Large intestine (tissue), 3 donors: ENCODE results near the gene USP20. TPM values are rescaled to one million over a fixed set of nuclear protein-coding genes. Genes with fewer than 3 reads are reported as not detected.

Experiments used
- DNase-seq, 2 donors: peaks; one replicate each; pipeline versions ENCODE4 v3.0.0 to v3.0.0-alpha.2; 2013
- H3K27ac ChIP-seq: one replicate; pipeline ENCODE4 v1.5.1; 2013; ENCODE audit warnings: low read length
- H3K27me3 ChIP-seq: 2 replicates; pipeline ENCODE4 v1.6.1; 2013; ENCODE audit warnings: low read length; ENCODE audit not compliant: control insufficient read depth, insufficient read depth
- H3K36me3 ChIP-seq: 2 replicates; pipeline ENCODE4 v1.6.1; 2013; ENCODE audit warnings: low read length; ENCODE audit not compliant: control insufficient read depth, insufficient read depth
- H3K4me1 ChIP-seq: one replicate; pipeline ENCODE4 v1.6.1; 2013; ENCODE audit warnings: low read length; ENCODE audit not compliant: control insufficient read depth, insufficient read depth
- H3K4me3 ChIP-seq: one replicate; pipeline ENCODE4 v1.5.1; 2013; ENCODE audit warnings: low read length
- H3K9me3 ChIP-seq: one replicate; pipeline ENCODE4 v1.6.1; 2013; ENCODE audit warnings: mild to moderate bottlenecking, low read depth, low read length, moderate library complexity; ENCODE audit not compliant: control insufficient read depth
- WGBS: methylation state at CpG from one replicate; pipeline ENCODE4 v1.1.5; 2013; ENCODE audit warnings: low lambda C conversion rate; ENCODE audit not compliant: insufficient coverage; 5-methylcytosine and 5-hydroxymethylcytosine counted together
- polyA plus RNA-seq: library from polyadenylated mRNA; unstranded; fragments of 120-200 nt; gene quantifications from one replicate; pipeline ENCODE4 v1.2.1, GENCODE V29; 2013

Gene USP20
- polyA plus RNA-seq, 1 donor = 17.7 TPM

- Histone ChIP-seq H3K36me3 (peaks cover 9% of the 10 kb centered on the region), H3K27ac (no peak overlapping the region), H3K4me1 (no peaks in the 10 kb centered on the region), H3K9me3 (no peaks in the 10 kb centered on the region), H3K27me3 (no peaks in the 10 kb centered on the region), H3K4me3 (no peak overlapping the region)
- no peak for DNase-seq
- WGBS = 82% methylated on average over 3 of the region's 3 CpGs
Observed at GRCh38 chr9:129919277-129919676, 84.0 kb downstream of the USP20 start.

DNA sequence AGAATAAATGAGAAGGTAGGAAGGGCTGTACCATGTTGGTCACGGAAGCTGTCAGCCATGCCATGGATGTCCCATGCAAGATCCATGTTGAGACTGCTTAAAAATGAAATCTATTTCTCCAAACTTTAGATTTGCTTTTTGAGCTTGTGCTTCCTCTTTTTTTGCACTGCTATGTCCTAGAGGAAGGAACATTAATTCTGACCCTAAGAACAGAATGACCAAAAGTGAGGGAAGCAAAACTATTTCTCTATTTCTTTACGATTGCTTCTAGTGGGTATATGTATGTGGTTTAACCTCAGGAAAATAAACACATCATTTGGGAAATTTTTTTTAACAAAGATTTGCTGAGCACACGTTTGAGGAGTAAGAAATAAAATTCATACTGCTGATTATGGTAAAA is 84.6 kb downstream of the USP20 start:
- H3K9me3 ChIP-seq = no peaks in the 10 kb centered on the region
- no peaks in the 10 kb centered on the region for H3K27me3 ChIP-seq
- H3K4me1 ChIP-seq = no peaks in the 10 kb centered on the region
- no peak for DNase-seq
- no peak overlapping the region for H3K4me3 ChIP-seq
- H3K27ac ChIP-seq = no peak overlapping the region
- WGBS = 90% methylated on average over 2 of the region's 3 CpGs
- peaks cover 12% of the 10 kb centered on the region for H3K36me3 ChIP-seq

- Histone ChIP-seq H3K36me3 (peaks cover 16% of the 10 kb centered on the region), H3K9me3 (no peaks in the 10 kb centered on the region), H3K27ac (no peak overlapping the region), H3K4me1 (no peaks in the 10 kb centered on the region), H3K27me3 (no peaks in the 10 kb centered on the region), H3K4me3 (no peak overlapping the region)
- WGBS = no CpG with 5 or more reads among the region's 4 CpGs
- DNase-seq = no peak
Observed at GRCh38 chr9:129921905-129922304, 86.6 kb downstream of the USP20 start.

DNA sequence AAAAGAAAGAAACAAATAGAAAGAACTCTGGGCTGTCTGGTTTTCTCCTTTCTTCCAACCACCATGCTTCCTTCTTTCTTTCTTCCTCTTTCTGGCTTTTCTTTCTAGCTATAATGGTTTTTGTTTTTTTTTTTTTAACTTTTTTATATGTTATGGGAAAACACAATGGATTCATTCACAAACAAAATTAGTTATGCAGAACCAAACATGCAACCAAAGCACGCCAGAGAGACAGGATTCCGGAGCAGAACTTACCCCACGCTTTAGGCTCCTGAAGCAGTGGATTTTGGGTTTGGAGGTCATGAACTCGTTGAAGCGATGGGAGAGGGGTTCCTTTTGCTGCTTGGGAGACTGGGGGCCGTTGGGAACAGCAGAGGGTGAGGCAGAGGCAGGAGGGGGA is 88.3 kb downstream of the USP20 start:
- H3K9me3 ChIP-seq = no peaks in the 10 kb centered on the region
- WGBS = no CpG with 5 or more reads among the region's 6 CpGs
- no peaks in the 10 kb centered on the region for H3K4me1 ChIP-seq
- no peaks in the 10 kb centered on the region for H3K27me3 ChIP-seq
- H3K4me3 ChIP-seq = no peak overlapping the region
- H3K27ac ChIP-seq = no peak overlapping the region
- H3K36me3 ChIP-seq = peaks cover 17% of the 10 kb centered on the region
- no peak for DNase-seq

GRCh38 chr9:129929496-129930125 is 94.4 kb downstream of the USP20 start:
- DNase-seq = no peak
- no peaks in the 10 kb centered on the region for H3K27me3 ChIP-seq
- WGBS = no CpG with 5 or more reads among the region's 9 CpGs
- no peak overlapping the region for H3K4me3 ChIP-seq
- no peaks in the 10 kb centered on the region for H3K9me3 ChIP-seq
- H3K27ac ChIP-seq = no peak overlapping the region
- H3K4me1 ChIP-seq = peaks cover 5% of the 10 kb centered on the region
- H3K36me3 ChIP-seq = peaks cover 12% of the 10 kb centered on the region

- Histone ChIP-seq H3K27me3 (no peaks in the 10 kb centered on the region), H3K36me3 (peaks cover 10% of the 10 kb centered on the region), H3K4me3 (no peak overlapping the region), H3K27ac (no peak overlapping the region), H3K4me1 (peaks cover 5% of the 10 kb centered on the region), H3K9me3 (no peaks in the 10 kb centered on the region)
- DNase-seq = no peak
- whole genome bisulfite sequencing = no CpG with 5 or more reads among the region's 2 CpGs
Observed at GRCh38 chr9:129930743-129931142, 95.5 kb downstream of the USP20 start.

Other genes with a start within 250 kb of the USP20 start
- gene C9orf50, start 214.4 kb upstream of the USP20 start, polyA plus RNA-seq = 0.33 TPM
- gene NTMT1, start 209.3 kb upstream of the USP20 start, polyA plus RNA-seq = 45.3 TPM
- 14.8 TPM for gene ASB6, start 193.3 kb upstream of the USP20 start, polyA plus RNA-seq
- 1.6 TPM for gene PRRX2, start 169.8 kb upstream of the USP20 start, polyA plus RNA-seq
- gene PTGES, start 82.4 kb upstream of the USP20 start, polyA plus RNA-seq = 4.9 TPM
- gene TOR1B, start 32.3 kb upstream of the USP20 start, polyA plus RNA-seq = 22.7 TPM
- 32.4 TPM for gene TOR1A, start 11.3 kb upstream of the USP20 start, polyA plus RNA-seq
- gene C9orf78, start 183 bp upstream of the USP20 start, polyA plus RNA-seq = 47.5 TPM
- gene FNBP1, start 207.7 kb downstream of the USP20 start, polyA plus RNA-seq = 25.1 TPM
- gene GPR107, start 218.4 kb downstream of the USP20 start, polyA plus RNA-seq = 32.3 TPM